Measurements from ENCODE around the gene MOXD1.
"Not testable (repeated sequence)": the region's sequence is repeated elsewhere in the genome, so short reads cannot be mapped to it uniquely, and the experiment has no call there.

GRCh38 chr6:132310151-132310550 is 91.1 kb downstream of the MOXD1 start:
- not testable (repeated sequence) for TF ChIP-seq CTCF, POLR2A (IDR thresholded peaks at IDR 0.05)
